ENCODE results near the gene EHD1. TPM values are rescaled to one million over a fixed set of nuclear protein-coding genes. Genes with fewer than 3 reads are reported as not detected.
A peak's percentile ranks its signal among the peaks of the same experiment; 100 is the strongest.

EHD1 gene
- total RNA-seq, 6 donors from 2014 or later: 43.0 to 167 (median 103) TPM

- TF ChIP-seq EP300 (IDR thresholded peaks at IDR 0.05) (no peak), POLR2A (IDR thresholded peaks at IDR 0.05) (no peak), POLR2AphosphoS5 (IDR thresholded peaks at IDR 0.05) (no peak)
- TF ChIP-seq, protein P1, sequence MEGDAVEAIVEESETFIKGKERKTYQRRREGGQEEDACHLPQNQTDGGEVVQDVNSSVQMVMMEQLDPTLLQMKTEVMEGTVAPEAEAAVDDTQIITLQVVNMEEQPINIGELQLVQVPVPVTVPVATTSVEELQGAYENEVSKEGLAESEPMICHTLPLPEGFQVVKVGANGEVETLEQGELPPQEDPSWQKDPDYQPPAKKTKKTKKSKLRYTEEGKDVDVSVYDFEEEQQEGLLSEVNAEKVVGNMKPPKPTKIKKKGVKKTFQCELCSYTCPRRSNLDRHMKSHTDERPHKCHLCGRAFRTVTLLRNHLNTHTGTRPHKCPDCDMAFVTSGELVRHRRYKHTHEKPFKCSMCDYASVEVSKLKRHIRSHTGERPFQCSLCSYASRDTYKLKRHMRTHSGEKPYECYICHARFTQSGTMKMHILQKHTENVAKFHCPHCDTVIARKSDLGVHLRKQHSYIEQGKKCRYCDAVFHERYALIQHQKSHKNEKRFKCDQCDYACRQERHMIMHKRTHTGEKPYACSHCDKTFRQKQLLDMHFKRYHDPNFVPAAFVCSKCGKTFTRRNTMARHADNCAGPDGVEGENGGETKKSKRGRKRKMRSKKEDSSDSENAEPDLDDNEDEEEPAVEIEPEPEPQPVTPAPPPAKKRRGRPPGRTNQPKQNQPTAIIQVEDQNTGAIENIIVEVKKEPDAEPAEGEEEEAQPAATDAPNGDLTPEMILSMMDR (IDR thresholded peaks at IDR 0.05): no peak
- no peak overlapping the region for H3K27ac ChIP-seq
- WGBS, 2 donors: 94 to 96% methylated on average over 5 to 11 of the region's 11 CpGs
- no peaks in the 10 kb centered on the region for H3K9me3 ChIP-seq
- DNase-seq (peak in 1 of 2 donors; percentile 72), ATAC-seq (ENCODE audit: low FRiP score in 2 of 2) (no peak)
- no peaks in the 10 kb centered on the region for H3K4me1 ChIP-seq
- H3K36me3 ChIP-seq: peaks cover 30 to 99% (median 92%) of the 10 kb centered on the region in 4 donors
- H3K27me3 ChIP-seq: no peaks in the 10 kb centered on the region
- H3K4me3 ChIP-seq: no peak overlapping the region
These were observed 30.3 kb upstream of the EHD1 start for GRCh38 chr11:64908766-64909165.

- TF ChIP-seq, protein P1 (IDR thresholded peaks at IDR 0.05): no peak
- TF ChIP-seq EP300 (IDR thresholded peaks at IDR 0.05) (no peak), POLR2AphosphoS5 (IDR thresholded peaks at IDR 0.05) (no peak), POLR2A (IDR thresholded peaks at IDR 0.05) (no peak)
- peaks cover 39 to 99% (median 94%) of the 10 kb centered on the region in 4 donors for H3K36me3 ChIP-seq
- no peak for ATAC-seq (ENCODE audit: low FRiP score in 2 of 2)
These were observed 27.9 kb upstream of the EHD1 start for GRCh38 chr11:64906314-64906635.

GRCh38 chr11:64905516-64906313, 27.3 kb upstream of the EHD1 start:
- Histone ChIP-seq H3K4me1 (no peaks in the 10 kb centered on the region), H3K36me3 (peaks cover 39 to 99% (median 91%) of the 10 kb centered on the region in 4 donors), H3K9me3 (no peaks in the 10 kb centered on the region), H3K27ac (no peak overlapping the region), H3K27me3 (no peaks in the 10 kb centered on the region), H3K4me3 (no peak overlapping the region)
- TF ChIP-seq EP300 (IDR thresholded peaks at IDR 0.05) (no peak), POLR2AphosphoS5 (IDR thresholded peaks at IDR 0.05) (no peak)
- ATAC-seq (ENCODE audit: low FRiP score in 2 of 2) (no peak), DNase-seq (no peak)
- 88 to 95% methylated on average over 9 to 25 of the region's 25 CpGs for WGBS, 2 donors

More at GRCh38 chr11:64906314-64906635, 27.9 kb upstream of the EHD1 start:
- H3K9me3 ChIP-seq: no peaks in the 10 kb centered on the region
- no peak for DNase-seq
- no peak overlapping the region for H3K27ac ChIP-seq
- H3K27me3 ChIP-seq: no peaks in the 10 kb centered on the region
- WGBS, 2 donors: 94 to 96% methylated on average over 8 to 10 of the region's 13 CpGs
- H3K4me1 ChIP-seq: no peaks in the 10 kb centered on the region
- H3K4me3 ChIP-seq: no peak overlapping the region

- WGBS, 2 donors: 95 to 96% methylated on average over 11 to 22 of the region's 23 CpGs
- Histone ChIP-seq H3K4me1 (no peaks in the 10 kb centered on the region), H3K9me3 (no peaks in the 10 kb centered on the region), H3K36me3 (peaks cover 44 to 99% (median 86%) of the 10 kb centered on the region in 4 donors), H3K27me3 (no peaks in the 10 kb centered on the region), H3K27ac (no peak overlapping the region), H3K4me3 (no peak overlapping the region)
- TF ChIP-seq POLR2A (IDR thresholded peaks at IDR 0.05) (no peak), POLR2AphosphoS5 (IDR thresholded peaks at IDR 0.05) (no peak), EP300 (IDR thresholded peaks at IDR 0.05) (no peak)
- TF ChIP-seq, protein P1 (IDR thresholded peaks at IDR 0.05): no peak
- ATAC-seq (ENCODE audit: low FRiP score in 2 of 2) (no peak), DNase-seq (no peak)
These were observed 24.9 kb upstream of the EHD1 start for GRCh38 chr11:64903291-64903833.

GRCh38 chr11:64902102-64902900, 23.9 kb upstream of the EHD1 start:
- WGBS, 2 donors: 88 to 91% methylated on average over 11 to 26 of the region's 30 CpGs
- no peak for DNase-seq
- TF ChIP-seq EP300 (IDR thresholded peaks at IDR 0.05): no peak
- TF ChIP-seq, protein P1 (IDR thresholded peaks at IDR 0.05): no peak
- TF ChIP-seq POLR2AphosphoS5 (IDR thresholded peaks at IDR 0.05): no peak
- TF ChIP-seq POLR2A (IDR thresholded peaks at IDR 0.05): no peak
- H3K4me3 ChIP-seq: no peak overlapping the region
- H3K9me3 ChIP-seq: no peaks in the 10 kb centered on the region
- peaks cover 41 to 99% (median 87%) of the 10 kb centered on the region in 4 donors for H3K36me3 ChIP-seq
- no peaks in the 10 kb centered on the region for H3K27me3 ChIP-seq
- no peaks in the 10 kb centered on the region for H3K4me1 ChIP-seq
- ATAC-seq (ENCODE audit: low FRiP score in 2 of 2): no peak
- no peak overlapping the region for H3K27ac ChIP-seq

Data from upper lobe of left lung (tissue), 6 donors.